ENCODE data around the gene KBTBD12.

DNA sequence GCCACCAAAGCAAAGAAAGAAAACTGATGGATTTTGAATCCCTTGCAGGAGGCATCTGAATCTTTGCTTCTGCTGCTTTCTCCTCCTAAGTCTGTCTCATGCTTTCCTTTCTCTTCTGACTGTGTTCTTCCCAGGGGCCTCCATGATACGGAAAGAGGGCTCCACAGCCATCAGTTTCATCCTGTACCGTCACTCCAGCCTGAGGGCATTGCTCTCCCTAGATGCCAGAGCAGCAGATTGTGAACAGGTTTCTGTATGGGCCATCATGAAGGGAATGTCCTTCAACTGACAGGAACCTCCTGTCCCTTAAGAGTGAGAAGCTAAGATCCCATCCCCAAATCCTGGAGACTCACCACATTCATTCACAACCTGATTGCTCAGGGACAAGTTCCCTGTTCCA lies 59.2 kb downstream of the KBTBD12 start:
- TF ChIP-seq, protein P1, sequence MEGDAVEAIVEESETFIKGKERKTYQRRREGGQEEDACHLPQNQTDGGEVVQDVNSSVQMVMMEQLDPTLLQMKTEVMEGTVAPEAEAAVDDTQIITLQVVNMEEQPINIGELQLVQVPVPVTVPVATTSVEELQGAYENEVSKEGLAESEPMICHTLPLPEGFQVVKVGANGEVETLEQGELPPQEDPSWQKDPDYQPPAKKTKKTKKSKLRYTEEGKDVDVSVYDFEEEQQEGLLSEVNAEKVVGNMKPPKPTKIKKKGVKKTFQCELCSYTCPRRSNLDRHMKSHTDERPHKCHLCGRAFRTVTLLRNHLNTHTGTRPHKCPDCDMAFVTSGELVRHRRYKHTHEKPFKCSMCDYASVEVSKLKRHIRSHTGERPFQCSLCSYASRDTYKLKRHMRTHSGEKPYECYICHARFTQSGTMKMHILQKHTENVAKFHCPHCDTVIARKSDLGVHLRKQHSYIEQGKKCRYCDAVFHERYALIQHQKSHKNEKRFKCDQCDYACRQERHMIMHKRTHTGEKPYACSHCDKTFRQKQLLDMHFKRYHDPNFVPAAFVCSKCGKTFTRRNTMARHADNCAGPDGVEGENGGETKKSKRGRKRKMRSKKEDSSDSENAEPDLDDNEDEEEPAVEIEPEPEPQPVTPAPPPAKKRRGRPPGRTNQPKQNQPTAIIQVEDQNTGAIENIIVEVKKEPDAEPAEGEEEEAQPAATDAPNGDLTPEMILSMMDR (IDR thresholded peaks at IDR 0.05 in 8 of 11, conservative IDR thresholded peaks at IDR 0.05 in 3 of 11): no peak
- no peak for TF ChIP-seq POLR2AphosphoS5 (IDR thresholded peaks at IDR 0.05)

Data from spleen (tissue), 7 donors.